ENCODE results near the gene RASGRP2. TPM values are rescaled to one million over a fixed set of nuclear protein-coding genes. Genes with fewer than 3 reads are reported as not detected.

Gene RASGRP2
- total RNA-seq, 1 donor from 2014 or later: not detected

DNA sequence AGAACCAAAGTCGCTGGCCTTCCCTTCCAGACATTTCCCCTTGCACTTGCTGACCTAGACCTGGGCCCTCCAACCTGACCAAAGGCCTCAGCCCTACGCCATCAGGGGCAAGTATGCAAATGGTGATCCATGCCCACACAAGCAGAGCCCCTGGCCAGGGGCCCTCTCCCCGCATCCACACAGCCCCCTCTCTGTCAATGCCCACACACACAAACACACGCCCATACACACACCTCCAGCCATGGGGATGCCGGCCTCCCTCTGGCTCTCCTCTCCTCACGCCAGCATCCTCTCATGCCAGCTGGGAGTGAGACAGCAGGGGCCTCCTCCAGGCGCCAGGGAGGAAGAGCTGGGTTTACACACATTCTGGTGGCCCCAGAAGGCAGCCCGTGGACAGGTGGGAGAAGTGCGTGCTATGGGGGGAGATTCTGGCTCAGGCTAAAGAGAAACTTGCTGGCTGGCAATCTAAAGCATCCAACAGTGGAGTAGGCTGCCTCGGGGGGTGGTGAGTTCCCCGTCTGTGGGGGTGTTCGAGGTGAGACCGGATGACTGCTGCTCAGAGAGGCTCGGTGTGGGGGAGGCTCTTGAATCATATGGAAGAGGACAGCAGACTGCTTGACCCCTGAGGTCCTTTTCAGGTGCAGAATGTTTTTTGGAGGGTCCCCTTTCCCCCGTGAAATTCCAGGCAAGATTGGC is 25.7 kb downstream of the RASGRP2 start:
- DNase-seq (ENCODE audit: low read depth): no peak
- no peak for TF ChIP-seq CTCF (conservative IDR thresholded peaks at IDR 0.05; ENCODE audit: low read depth, low read length)
- H3K4me3 ChIP-seq (ENCODE audit: low read depth, low read length): no peak overlapping the region

- no peak overlapping the region for H3K4me3 ChIP-seq (ENCODE audit: low read depth, low read length)
- TF ChIP-seq CTCF (conservative IDR thresholded peaks at IDR 0.05; ENCODE audit: low read depth, low read length): no peak
- DNase-seq (ENCODE audit: low read depth): no peak
Measured at GRCh38 chr11:64717268-64717578, 26.7 kb downstream of the RASGRP2 start.

DNA sequence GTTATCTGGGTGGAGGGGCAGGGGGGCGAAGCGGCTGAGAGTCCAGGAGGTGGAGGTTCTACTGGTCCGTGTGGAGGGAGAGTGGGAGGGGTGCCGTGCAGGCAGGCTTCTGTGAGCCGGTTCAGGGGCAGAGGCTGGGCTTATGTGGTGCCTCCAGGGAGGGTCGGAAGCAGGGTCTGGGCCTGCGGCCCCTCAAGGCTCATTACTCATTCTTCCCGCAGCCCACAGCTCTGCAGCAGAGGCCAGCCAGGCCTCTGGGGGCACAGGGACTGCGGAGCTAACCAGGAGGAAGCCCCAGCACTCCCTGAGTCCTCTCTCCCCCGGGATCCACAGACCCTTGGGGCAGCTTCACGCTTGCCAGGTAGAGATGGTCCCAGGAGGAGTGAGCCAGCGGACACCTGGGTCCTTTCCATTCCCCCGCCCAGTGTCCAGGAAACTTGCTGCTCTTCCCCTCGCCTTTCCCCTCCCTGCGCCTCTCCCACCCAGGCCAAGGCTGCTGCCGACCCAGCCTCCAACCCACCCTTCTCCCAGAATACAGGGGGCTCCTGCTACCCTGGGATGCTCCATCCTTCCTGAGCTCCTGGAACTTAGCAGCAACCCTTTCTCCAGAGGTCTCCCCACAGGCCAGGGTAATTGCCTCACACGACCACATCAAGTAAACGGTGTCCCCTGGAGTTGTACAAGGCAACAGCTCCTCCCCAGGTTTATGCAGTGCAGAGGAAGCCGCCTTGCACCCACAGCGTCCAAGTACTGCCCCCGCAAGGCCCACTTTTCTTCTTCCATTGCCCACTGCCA is 27.3 kb downstream of the RASGRP2 start:
- no peak for DNase-seq (ENCODE audit: low read depth)
- no peak for TF ChIP-seq CTCF (conservative IDR thresholded peaks at IDR 0.05; ENCODE audit: low read depth, low read length)
- no peak overlapping the region for H3K4me3 ChIP-seq (ENCODE audit: low read depth, low read length)

GRCh38 chr11:64715756-64716472 is 28.0 kb downstream of the RASGRP2 start:
- no peak for DNase-seq (ENCODE audit: low read depth)
- TF ChIP-seq CTCF (conservative IDR thresholded peaks at IDR 0.05; ENCODE audit: low read depth, low read length): no peak
- no peak overlapping the region for H3K4me3 ChIP-seq (ENCODE audit: low read depth, low read length)

DNA sequence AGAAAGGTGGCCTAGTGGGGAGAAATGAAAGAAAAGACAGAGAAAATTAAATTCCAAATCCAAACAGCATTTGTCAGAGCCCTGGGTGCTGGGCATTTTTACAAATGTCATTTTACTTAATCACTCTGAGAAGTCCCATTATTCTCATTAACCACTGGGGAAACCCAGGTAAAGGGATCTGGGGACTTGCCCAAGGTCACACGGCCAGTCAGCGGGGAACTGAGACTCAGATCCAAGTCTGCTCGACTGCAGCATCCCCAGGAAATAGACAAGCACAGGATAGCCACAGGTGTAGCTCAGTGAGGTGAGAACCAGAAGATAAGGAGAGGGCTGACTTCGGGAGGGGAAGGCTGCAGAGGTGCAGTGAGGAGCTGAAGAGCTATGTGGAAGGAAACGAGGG is 28.8 kb downstream of the RASGRP2 start:
- DNase-seq (ENCODE audit: low read depth): no peak
- TF ChIP-seq CTCF (conservative IDR thresholded peaks at IDR 0.05; ENCODE audit: low read depth, low read length): no peak
- H3K4me3 ChIP-seq (ENCODE audit: low read depth, low read length): no peak overlapping the region

- TF ChIP-seq CTCF (conservative IDR thresholded peaks at IDR 0.05; ENCODE audit: low read depth, low read length): no peak
- H3K4me3 ChIP-seq (ENCODE audit: low read depth, low read length): no peak overlapping the region
- DNase-seq (ENCODE audit: low read depth): no peak
Measured at GRCh38 chr11:64714666-64715065, 29.3 kb downstream of the RASGRP2 start.

Data from epithelial cell of proximal tubule (primary cell).